HL-60 (cell line): ENCODE measurements around the gene FASN.

ENCODE experiments used
- GABPA ChIP-seq: IDR thresholded peaks from 2 replicates; pipeline ENCODE4 v1.6.1; 2012; ENCODE audit warnings: low read depth
- POLR2AphosphoS5 ChIP-seq: IDR thresholded peaks from 2 replicates; pipeline ENCODE4 v1.6.1; 2012; ENCODE audit warnings: low read depth
- SPI1 ChIP-seq: IDR thresholded peaks from 2 replicates; pipeline ENCODE4 v1.6.1; 2012; ENCODE audit warnings: low read depth, mild to moderate bottlenecking, borderline replicate concordance
- TF ChIP-seq, protein P1 (sequence below): IDR thresholded peaks from one replicate; pipeline ENCODE4 v1.5.1; 2011; ENCODE audit warnings: low read length, control low read depth, inconsistent platforms; ENCODE audit not compliant: insufficient read depth
- TF ChIP-seq, protein P2 (sequence below): IDR thresholded peaks from 2 replicates; pipeline ENCODE4 v1.6.1; 2012; ENCODE audit warnings: low read depth; ENCODE audit not compliant: insufficient replicate concordance

DNA sequence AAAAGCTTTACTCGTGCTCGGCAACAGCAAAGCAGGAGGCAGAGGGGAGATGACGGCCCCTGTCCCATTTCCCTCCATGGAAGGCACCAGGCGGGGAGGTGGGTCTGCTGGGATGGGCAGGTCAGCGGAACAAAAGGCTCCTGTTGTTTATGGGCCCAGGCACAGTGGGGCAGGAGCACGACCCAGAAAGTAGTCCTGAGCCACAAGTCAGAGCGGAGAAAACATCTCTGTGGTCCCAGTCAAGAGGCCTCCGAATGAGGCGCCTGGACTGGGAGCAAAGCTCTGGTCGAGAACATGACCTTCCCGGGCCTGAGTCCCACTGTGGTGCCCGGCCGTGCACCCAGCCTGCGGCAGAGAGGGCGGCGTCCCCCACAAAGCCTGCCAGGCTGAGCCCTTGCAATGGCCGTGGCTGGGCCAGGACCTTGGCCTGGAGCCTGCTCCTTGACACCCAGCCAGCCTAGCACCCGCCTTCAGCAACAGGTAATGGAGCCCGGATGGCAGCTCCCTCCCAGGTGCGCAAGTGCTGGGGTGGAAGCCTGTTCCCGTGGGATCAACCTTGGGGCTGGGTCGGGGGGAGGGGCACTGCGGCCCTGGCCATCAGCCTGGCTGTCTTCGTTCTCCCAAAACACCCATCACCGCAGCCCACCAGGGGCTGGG is 50.0 kb downstream of the FASN start:
- TF ChIP-seq GABPA (no peak), POLR2AphosphoS5 (no peak), SPI1 (no peak)
- TF ChIP-seq, protein P1, sequence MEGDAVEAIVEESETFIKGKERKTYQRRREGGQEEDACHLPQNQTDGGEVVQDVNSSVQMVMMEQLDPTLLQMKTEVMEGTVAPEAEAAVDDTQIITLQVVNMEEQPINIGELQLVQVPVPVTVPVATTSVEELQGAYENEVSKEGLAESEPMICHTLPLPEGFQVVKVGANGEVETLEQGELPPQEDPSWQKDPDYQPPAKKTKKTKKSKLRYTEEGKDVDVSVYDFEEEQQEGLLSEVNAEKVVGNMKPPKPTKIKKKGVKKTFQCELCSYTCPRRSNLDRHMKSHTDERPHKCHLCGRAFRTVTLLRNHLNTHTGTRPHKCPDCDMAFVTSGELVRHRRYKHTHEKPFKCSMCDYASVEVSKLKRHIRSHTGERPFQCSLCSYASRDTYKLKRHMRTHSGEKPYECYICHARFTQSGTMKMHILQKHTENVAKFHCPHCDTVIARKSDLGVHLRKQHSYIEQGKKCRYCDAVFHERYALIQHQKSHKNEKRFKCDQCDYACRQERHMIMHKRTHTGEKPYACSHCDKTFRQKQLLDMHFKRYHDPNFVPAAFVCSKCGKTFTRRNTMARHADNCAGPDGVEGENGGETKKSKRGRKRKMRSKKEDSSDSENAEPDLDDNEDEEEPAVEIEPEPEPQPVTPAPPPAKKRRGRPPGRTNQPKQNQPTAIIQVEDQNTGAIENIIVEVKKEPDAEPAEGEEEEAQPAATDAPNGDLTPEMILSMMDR, result no peak
- TF ChIP-seq, protein P2, sequence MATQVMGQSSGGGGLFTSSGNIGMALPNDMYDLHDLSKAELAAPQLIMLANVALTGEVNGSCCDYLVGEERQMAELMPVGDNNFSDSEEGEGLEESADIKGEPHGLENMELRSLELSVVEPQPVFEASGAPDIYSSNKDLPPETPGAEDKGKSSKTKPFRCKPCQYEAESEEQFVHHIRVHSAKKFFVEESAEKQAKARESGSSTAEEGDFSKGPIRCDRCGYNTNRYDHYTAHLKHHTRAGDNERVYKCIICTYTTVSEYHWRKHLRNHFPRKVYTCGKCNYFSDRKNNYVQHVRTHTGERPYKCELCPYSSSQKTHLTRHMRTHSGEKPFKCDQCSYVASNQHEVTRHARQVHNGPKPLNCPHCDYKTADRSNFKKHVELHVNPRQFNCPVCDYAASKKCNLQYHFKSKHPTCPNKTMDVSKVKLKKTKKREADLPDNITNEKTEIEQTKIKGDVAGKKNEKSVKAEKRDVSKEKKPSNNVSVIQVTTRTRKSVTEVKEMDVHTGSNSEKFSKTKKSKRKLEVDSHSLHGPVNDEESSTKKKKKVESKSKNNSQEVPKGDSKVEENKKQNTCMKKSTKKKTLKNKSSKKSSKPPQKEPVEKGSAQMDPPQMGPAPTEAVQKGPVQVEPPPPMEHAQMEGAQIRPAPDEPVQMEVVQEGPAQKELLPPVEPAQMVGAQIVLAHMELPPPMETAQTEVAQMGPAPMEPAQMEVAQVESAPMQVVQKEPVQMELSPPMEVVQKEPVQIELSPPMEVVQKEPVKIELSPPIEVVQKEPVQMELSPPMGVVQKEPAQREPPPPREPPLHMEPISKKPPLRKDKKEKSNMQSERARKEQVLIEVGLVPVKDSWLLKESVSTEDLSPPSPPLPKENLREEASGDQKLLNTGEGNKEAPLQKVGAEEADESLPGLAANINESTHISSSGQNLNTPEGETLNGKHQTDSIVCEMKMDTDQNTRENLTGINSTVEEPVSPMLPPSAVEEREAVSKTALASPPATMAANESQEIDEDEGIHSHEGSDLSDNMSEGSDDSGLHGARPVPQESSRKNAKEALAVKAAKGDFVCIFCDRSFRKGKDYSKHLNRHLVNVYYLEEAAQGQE, result no peak
